GM03348 (cell line): ENCODE results near the gene MEIKIN.

ENCODE experiments used
- DNase-seq: peaks from one replicate; pipeline ENCODE4 v3.0.0; 2012; ENCODE audit warnings: low spot score

The MEIKIN gene

DNA sequence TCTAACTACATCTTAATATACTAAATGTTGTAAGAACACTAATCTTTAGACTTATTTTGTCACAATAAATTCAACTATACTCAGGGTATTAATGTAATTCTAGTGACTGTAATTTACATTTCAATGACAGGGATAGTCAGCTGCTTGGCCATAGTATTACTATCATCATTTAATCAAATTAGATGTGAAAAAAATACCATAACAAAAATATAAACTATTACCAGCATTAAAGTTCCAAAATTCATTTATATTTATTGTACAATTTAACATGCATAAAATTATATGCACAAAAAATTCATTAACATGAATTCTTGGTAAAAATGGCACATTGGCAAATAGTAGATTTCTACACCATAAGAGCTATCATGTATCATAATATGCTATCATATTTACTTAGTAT, 177.6 kb downstream of the MEIKIN start:
- DNase-seq: no peak

DNA sequence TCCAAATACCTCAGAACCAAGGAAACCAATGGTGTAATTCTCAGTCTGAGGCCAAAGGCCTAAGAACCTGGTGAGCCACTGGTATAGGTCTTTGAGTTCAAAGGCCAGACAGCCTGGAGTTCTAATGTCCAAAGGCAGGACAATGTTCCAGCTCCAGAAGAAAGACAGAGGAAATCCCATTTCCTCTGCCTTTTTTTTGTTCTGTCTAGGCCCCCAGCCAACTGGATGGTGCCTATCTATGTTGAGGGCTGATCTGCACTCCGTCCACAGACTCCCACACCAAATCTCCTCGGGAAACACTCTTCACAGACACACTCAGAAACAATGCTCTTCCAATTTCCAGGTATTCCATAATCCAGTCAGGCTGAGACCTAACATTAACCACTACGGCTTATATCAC, 178.8 kb downstream of the MEIKIN start:
- no peak for DNase-seq

DNA sequence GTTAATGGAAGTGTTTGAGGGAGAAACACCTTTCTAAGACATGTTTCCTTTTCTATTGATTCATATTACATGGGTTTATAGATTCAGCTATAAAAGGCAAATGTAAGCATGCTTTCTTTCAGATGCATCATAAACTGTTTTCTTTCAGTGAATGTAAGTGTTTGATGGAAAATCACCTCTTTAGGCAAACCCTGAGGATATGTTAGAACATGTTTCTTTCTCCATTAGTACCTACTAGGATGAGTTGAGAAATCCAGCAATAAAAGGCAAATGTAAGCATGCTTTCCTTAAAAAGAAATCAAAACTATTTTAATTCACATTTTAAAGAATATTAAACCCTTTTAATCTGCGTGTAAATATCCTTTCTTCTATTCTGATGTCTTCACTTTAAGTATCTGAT, 180.2 kb downstream of the MEIKIN start:
- no peak for DNase-seq

DNA sequence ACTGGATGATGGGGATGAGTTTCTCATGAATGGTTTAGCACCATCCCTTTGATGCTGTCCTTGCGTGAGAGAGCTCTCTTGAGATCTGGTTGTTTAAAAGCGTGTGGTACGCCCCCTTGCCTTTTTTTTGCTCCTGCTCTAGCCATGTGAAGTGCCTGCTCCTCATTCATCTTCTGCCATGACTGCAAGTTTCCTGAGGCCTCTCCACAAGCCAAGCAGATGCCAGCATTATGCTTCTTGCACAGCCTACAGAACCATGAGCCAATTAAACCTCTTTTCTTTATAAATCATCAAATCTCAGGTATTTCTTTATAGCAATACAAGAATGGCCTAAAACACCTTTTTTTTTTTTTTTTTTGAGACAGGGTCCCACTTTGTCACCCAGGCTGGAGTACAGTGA, 181.5 kb downstream of the MEIKIN start:
- no peak for DNase-seq

DNA sequence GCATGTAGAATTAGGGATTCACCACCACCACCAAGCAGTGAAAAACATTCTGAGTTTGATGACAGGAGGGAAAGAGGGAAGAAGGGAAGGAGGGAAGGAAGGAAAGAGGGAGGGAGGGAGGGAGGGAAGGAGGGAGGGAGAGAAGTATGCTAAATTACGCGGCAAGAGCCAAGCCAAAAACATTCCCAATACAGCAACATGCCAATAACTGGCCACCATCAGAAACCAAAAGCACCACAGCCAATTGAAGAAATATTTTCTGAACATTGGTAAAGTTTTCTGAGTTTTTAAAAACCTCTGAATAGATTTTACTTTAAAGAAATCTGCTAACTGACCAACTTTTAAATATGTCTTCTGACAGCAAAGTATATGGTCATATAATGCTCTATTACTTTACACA, 184.7 kb downstream of the MEIKIN start:
- no peak for DNase-seq

DNA sequence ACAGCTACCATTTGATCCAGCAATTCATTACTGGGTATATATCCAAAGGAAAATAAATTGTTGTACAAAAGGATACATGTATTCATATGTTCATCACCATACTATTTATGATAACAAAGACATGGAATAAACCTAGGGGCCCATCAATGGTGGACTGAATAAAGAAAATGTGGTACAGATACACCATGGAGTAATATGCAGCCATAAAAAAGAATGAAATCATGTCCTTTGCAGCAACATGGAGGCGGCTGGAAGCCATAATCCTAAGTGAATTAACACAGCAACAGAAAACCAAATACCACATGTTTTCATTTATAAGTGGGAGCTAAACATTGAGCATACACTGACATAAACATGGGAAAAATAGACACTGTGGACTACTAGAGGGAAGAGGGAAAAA, 185.8 kb downstream of the MEIKIN start:
- no peak for DNase-seq

DNA sequence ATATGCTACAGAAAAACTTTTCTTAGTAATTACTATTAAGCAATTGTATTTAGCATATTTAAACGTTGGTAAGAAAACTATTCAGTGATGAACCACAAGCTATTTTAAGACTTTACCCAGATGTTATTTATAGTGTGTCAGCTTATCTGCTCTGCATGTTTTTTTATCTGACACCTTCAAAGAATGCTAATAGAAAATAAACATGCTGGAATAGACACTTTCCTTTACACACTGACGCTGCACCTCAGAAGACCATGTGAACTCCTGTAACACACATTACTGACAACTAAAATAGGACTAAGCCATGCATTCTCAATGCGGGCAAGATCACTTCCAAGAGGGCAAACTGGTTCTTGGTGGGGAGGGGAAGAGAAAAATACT, 187.0 kb downstream of the MEIKIN start:
- DNase-seq: no peak

DNA sequence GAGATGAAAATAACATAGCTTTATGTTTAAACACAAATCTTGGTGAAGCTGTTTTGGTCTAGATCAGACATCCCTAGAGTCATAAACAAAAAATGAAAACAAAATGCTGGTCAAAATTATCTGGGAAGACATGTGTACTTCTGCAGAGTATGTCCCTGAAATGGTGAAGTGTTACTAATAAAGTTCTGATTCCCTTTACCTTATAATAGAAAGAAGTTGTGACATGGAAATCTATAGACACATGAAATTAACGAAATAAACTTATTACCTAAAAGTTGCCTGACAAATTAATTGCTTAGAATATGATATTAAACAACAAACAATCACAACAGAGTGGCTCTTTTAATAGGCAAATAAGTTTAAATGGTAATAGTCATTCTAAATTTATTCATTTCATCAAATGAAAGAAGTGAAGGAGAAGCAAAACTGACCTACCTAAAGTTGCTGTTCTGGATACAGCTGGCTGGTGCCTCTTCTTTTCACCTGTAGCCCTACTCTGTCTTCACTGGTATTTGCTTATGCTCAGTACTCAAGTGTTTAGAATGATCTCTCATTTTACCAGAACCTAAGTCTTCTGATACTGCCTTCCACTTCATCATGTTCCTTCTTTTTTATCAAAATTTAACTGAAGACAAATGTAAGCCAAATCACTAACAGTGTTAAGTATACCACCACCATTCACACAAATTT, 187.5 kb downstream of the MEIKIN start:
- no peak for DNase-seq
